PC-3 (cell line): ENCODE results near the gene CIDEB. TPM values are rescaled to one million over a fixed set of nuclear protein-coding genes. Genes with fewer than 3 reads are reported as not detected.

Source experiments
- ATAC-seq: fragments of 200-7000 bp; cut with Tn5 transposase; 2 replicates; pipeline ENCODE4 v1.9.1; 2020; ENCODE audit warnings: mild to moderate bottlenecking, moderate library complexity
- BruUV-seq: library from RNA; stranded (reverse); fragments of 400-500 nt; replicated peaks from 2 replicates; lab custom pipeline; 2021; lab: Mats Ljungman, UMichigan
- CTCF ChIA-PET: fragments of 300-600 bp; sonication (Branson Sonifier 250); formaldehyde crosslinking; loops from one replicate; lab custom pipeline; 2022; ENCODE audit warnings: antibody characterized with exemption; lab: Charles Lee
- POLR2A ChIA-PET: fragments of 300-600 bp; sonication (Branson Sonifier 250); formaldehyde crosslinking; loops from one replicate; lab custom pipeline; 2022; ENCODE audit warnings: antibody characterized with exemption; ENCODE audit not compliant: unreplicated experiment; lab: Charles Lee
- DNase-seq: peaks from one replicate; pipeline ENCODE4 v3.0.0-alpha.2; 2015
- H2AFZ ChIP-seq: fragments of 300-600 bp; sonication (generic); 2 replicates; pipeline ENCODE4 v1.6.0; 2016; ENCODE audit warnings: antibody characterized with exemption, low read length
- H3F3A ChIP-seq: fragments of 300-600 bp; sonication (generic); one replicate; pipeline ENCODE4 v1.6.0; 2017; ENCODE audit warnings: antibody characterized with exemption, low read length, control low read depth, mild to moderate bottlenecking; ENCODE audit not compliant: unreplicated experiment
- H3K27ac ChIP-seq: fragments of 300-600 bp; sonication (generic); 2 replicates; pipeline ENCODE4 v1.5.1; 2016; ENCODE audit warnings: mild to moderate bottlenecking, low read length
- H3K27me3 ChIP-seq: fragments of 300-600 bp; sonication (generic); 2 replicates; pipeline ENCODE4 v1.6.1; 2016; ENCODE audit warnings: low read length, mixed read lengths
- H3K36me3 ChIP-seq: fragments of 300-600 bp; sonication (generic); 2 replicates; pipeline ENCODE4 v1.6.1; 2016; ENCODE audit warnings: low read depth, mixed run types, low read length, mixed read lengths
- H3K4me1 ChIP-seq: fragments of 300-600 bp; sonication (generic); 2 replicates; pipeline ENCODE4 v1.5.1; 2016; ENCODE audit warnings: low read length; ENCODE audit not compliant: insufficient read depth
- H3K4me2 ChIP-seq: fragments of 300-600 bp; sonication (generic); 2 replicates; pipeline ENCODE4 v1.6.0; 2016; ENCODE audit warnings: low read length
- H3K4me3 ChIP-seq: fragments of 300-600 bp; sonication (generic); 2 replicates; pipeline ENCODE4 v1.5.1; 2016; ENCODE audit warnings: mild to moderate bottlenecking, low read length, mixed read lengths
- H3K79me2 ChIP-seq: fragments of 300-600 bp; sonication (generic); 2 replicates; pipeline ENCODE4 v1.6.1; 2017; ENCODE audit warnings: low read length, mixed read lengths
- H3K9ac ChIP-seq: fragments of 300-600 bp; sonication (generic); 2 replicates; pipeline ENCODE4 v1.6.0; 2016; ENCODE audit warnings: mild to moderate bottlenecking, low read length
- H3K9me2 ChIP-seq: fragments of 300-600 bp; sonication (generic); replicated peaks from 2 replicates; pipeline ENCODE4 v1.6.1; 2016; ENCODE audit warnings: mixed run types, low read length, mixed read lengths
- H3K9me3 ChIP-seq: fragments of 300-600 bp; sonication (generic); 2 replicates; pipeline ENCODE4 v1.6.1; 2016; ENCODE audit warnings: low read length, mixed read lengths
- H4K20me1 ChIP-seq: fragments of 300-600 bp; sonication (generic); 2 replicates; pipeline ENCODE4 v1.6.1; 2016; ENCODE audit warnings: low read length, mixed read lengths
- CTCF ChIP-seq: fragments of 300-600 bp; sonication (generic); conservative IDR thresholded peaks from 2 replicates; pipeline ENCODE4 v1.5.1; 2017; ENCODE audit warnings: antibody characterized with exemption, low read depth, mild to moderate bottlenecking, low read length
- EZH2 ChIP-seq: fragments of 300-600 bp; sonication (generic); IDR thresholded peaks from one replicate; pipeline ENCODE4 v1.6.1; 2017; ENCODE audit warnings: antibody characterized with exemption, mild to moderate bottlenecking, low read length; ENCODE audit not compliant: unreplicated experiment
- EZH2phosphoT487 ChIP-seq: fragments of 300-600 bp; sonication (generic); IDR thresholded peaks from 2 replicates; pipeline ENCODE4 v1.6.1; 2018; ENCODE audit warnings: mild to moderate bottlenecking, antibody characterized with exemption, low read length, borderline replicate concordance
- intact Hi-C: fragments of 100-400 bp; cut with micrococcal nuclease; formaldehyde crosslinking; loops from 2 replicates; pipeline ENCODE4 v1.9.0; 2023
- total RNA-seq: library from RNA; depleted of rRNA; stranded (reverse); fragments of >200 nt; gene quantifications from 2 replicates; pipeline ENCODE4 v1.2.3, GENCODE V29; 2014

CIDEB gene
- total RNA-seq, 1 experiment from 2014 or later = not detected

GRCh38 chr14:24325041-24325530 is 17.3 kb upstream of the CIDEB start:
- Histone ChIP-seq H2AFZ (no peak overlapping the region), H3K4me1 (no peaks in the 10 kb centered on the region), H4K20me1 (no peaks in the 10 kb centered on the region), H3K9ac (no peak overlapping the region), H3K9me3 (no peaks in the 10 kb centered on the region), H3K9me2 (no peaks in the 10 kb centered on the region), H3F3A (no peaks in the 10 kb centered on the region), H3K27me3 (no peaks in the 10 kb centered on the region), H3K79me2 (no peaks in the 10 kb centered on the region), H3K4me3 (no peak overlapping the region), H3K4me2 (no peak overlapping the region), H3K36me3 (no peaks in the 10 kb centered on the region), H3K27ac (no peak overlapping the region)
- DNase-seq (no peak), ATAC-seq (no peak)
- ChIA-PET CTCF (no interaction called here), POLR2A (no interaction called here)
- intact Hi-C loops = no loop called here
- BruUV-seq = no TSS peak
- TF ChIP-seq EZH2phosphoT487 (no peak), CTCF (no peak), EZH2 (no peak)

- no peaks in the 10 kb centered on the region for H4K20me1 ChIP-seq
- no peak overlapping the region for H3K4me2 ChIP-seq
- no peaks in the 10 kb centered on the region for H3K27me3 ChIP-seq
- ATAC-seq = no peak
- no peak overlapping the region for H3K27ac ChIP-seq
- TF ChIP-seq EZH2phosphoT487 (no peak), EZH2 (no peak), CTCF (no peak)
- no peak overlapping the region for H3K9ac ChIP-seq
- no TSS peak for BruUV-seq
- H3K79me2 ChIP-seq = no peaks in the 10 kb centered on the region
- H3K9me3 ChIP-seq = no peaks in the 10 kb centered on the region
- no peak overlapping the region for H3K4me3 ChIP-seq
- ChIA-PET POLR2A (no interaction called here), CTCF (no interaction called here)
- DNase-seq = no peak
- H3K9me2 ChIP-seq = no peaks in the 10 kb centered on the region
- H3K4me1 ChIP-seq = no peaks in the 10 kb centered on the region
- no peaks in the 10 kb centered on the region for H3F3A ChIP-seq
- intact Hi-C loops = no loop called here
- H2AFZ ChIP-seq = no peak overlapping the region
- H3K36me3 ChIP-seq = no peaks in the 10 kb centered on the region
Observed at GRCh38 chr14:24324024-24324423, 16.2 kb upstream of the CIDEB start.

GRCh38 chr14:24323341-24323740 is 15.6 kb upstream of the CIDEB start:
- no peak for ATAC-seq
- Histone ChIP-seq H4K20me1 (no peaks in the 10 kb centered on the region), H3K4me2 (no peak overlapping the region), H3K4me3 (no peak overlapping the region), H3F3A (no peaks in the 10 kb centered on the region), H3K36me3 (no peaks in the 10 kb centered on the region), H3K9ac (no peak overlapping the region), H3K4me1 (no peaks in the 10 kb centered on the region), H3K27me3 (no peaks in the 10 kb centered on the region), H3K9me3 (no peaks in the 10 kb centered on the region), H3K79me2 (no peaks in the 10 kb centered on the region), H2AFZ (no peak overlapping the region), H3K27ac (no peak overlapping the region), H3K9me2 (no peaks in the 10 kb centered on the region)
- BruUV-seq = no TSS peak
- no peak for TF ChIP-seq EZH2
- no peak for TF ChIP-seq CTCF
- TF ChIP-seq EZH2phosphoT487 = no peak
- CTCF ChIA-PET = no interaction called here
- intact Hi-C loops = no loop called here
- POLR2A ChIA-PET = no interaction called here
- no peak for DNase-seq
